GM04503 (cell line): ENCODE results near the gene DGCR8.

Experiments
- DNase-seq: peaks from one replicate; pipeline ENCODE4 v3.0.0-alpha.2; 2012; ENCODE audit warnings: low read depth

The DGCR8 gene

DNA sequence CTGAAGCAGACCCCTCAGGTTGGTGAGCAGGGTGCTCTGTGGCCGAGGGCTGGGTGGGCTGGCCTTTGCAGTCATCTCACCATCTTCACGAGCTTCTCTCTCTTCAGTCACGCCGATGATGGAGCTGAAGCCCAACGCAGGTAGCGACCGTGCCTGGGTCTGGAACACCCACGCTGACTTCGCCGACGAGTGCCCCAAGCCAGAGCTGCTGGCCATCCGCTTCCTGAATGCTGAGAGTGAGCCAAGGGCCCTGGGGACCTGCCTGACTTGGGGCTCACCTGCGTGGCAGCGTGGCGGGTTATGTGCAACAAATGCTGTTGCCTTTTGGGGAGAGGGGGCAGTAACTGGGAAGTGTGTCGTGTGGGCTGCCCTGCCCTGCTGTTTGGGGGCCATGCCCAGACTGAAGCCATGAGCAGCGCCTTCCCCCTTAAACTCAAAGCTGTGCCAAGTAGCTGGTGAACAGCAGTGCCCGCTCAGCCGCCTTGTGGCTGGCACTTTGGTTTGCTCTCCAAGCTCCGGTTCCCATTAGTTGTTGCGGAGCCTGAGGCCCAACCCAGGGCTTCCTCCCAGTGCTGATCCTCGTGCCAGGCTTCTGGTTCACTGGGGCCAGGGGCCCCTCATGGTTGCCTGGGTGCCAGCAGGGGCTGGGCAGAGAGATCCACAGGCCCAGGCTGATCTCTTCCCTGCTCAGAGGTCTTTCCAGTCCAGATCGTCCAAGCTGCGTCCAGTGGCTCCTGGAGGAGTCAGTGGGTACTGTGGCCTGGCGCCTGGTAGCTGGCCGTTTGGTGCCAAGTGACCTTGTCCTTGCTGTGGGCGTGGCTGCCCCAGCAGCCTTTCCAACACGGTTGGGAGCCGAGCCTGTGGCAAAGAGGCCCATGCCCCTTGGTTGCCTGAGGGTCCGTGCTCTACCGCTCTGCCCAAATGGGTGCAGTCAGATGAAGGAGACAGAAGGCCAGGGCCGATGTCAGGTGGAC lies 45.4 kb downstream of the DGCR8 start:
- DNase-seq: no peak

DNA sequence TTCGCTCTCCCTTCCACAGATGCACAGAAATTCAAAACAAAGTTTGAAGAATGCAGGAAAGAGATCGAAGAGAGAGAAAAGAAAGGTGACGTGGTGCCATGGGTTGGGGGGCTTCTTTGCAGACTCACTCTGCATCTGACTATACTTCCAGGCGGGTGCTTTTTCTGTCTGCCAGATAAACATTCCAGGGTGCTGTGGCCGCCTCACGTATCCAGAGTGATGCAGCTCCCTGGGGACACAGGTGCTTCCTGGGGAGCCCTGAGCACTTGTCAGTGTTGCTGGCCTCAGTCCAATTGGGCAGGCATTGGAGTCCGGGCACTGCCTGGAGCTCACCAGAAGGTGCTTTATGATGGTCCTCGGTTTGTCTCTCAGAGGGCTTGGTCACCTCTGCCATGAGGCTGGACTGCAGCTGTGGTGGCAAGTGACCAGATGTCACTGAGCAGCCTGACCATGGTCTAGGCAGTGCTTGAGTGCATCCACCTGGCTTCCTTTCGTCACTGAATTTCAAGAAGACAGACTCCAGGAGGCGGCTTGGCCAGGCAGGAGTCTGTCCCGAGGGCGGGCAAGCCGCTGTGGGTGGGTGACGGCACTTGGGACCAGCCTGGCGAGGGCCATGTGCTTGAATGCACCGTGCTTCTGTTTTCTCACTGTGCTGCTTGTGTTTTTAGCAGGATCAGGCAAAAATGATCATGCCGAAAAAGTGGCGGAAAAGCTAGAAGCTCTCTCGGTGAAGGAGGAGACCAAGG lies 46.4 kb downstream of the DGCR8 start:
- no peak for DNase-seq

DNA sequence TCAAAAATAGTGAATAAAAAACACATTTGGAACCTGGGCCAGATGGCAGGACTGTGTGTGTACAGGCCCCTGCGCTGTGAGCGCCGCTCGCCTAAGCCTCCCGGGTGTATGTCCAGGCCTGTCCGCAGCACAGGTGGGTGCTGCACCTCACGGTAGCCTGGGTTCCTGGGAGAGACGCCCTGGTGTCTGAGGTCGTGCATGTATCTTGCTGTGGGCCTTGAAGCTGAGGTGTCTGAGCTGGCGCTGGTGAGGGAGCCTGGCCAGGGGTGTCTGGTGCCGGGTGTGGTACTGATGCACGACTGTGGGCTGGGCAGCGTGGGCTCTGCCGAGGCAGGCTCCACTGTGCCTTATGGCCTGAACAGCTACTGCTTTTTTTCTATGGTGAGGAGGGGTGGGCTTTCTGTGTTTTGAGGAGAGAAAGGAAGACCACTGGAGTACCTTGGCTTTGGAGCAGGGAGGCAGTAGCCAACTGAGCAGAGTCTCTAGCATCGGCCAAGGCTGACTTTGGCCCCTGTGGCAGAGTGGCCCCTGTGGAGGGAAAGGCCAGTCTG lies 47.4 kb downstream of the DGCR8 start:
- no peak for DNase-seq

DNA sequence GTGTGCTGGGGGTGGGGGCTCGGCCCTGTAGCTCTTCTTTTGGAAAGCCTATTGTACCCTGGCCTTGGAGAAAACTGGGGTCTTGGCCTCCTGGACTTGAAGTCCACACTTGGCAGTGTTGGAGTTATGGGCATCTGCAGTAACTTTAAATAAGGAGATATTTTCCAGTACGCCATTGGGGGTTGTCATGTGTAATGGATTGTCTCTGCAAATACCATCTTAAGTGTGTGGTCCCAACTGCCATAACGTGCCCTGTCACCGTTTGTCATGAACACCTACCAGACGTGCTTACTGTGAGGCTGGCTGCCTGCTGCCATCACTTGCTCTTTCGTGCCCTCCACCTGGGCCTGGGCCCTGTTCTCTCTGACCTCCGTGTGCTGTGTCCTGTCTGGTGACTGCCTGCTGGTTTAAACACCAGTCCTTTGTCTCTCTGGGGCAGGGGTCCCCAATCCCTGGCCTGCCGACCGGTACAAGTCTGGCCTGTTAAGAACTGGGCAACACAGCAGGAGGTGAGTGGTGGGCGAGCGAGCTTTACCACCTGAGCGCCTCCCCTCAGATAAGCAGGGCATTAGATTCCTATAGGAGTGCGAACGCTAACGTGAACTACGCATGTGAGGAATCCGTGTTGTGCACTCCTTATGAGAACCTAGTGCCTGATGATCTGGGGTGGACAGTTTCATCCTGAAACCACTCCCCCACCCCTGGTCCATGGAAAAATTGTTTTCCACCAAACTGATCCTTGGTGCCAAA lies 48.0 kb downstream of the DGCR8 start:
- DNase-seq: no peak

DNA sequence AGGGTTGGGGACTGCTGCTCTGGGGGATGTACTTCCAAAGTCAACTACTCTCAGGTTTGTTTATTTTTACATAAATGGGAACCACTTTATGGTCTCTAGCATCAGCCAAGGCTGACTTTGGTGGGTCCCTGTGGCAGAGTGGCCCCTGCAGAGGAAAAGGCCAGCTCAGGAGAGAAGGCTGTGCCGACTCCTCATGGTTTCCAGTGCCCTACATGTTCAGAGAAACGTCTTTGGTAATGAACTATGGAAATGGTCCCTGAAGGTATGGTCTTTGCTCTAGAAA lies 48.5 kb downstream of the DGCR8 start:
- DNase-seq: no peak

DNA sequence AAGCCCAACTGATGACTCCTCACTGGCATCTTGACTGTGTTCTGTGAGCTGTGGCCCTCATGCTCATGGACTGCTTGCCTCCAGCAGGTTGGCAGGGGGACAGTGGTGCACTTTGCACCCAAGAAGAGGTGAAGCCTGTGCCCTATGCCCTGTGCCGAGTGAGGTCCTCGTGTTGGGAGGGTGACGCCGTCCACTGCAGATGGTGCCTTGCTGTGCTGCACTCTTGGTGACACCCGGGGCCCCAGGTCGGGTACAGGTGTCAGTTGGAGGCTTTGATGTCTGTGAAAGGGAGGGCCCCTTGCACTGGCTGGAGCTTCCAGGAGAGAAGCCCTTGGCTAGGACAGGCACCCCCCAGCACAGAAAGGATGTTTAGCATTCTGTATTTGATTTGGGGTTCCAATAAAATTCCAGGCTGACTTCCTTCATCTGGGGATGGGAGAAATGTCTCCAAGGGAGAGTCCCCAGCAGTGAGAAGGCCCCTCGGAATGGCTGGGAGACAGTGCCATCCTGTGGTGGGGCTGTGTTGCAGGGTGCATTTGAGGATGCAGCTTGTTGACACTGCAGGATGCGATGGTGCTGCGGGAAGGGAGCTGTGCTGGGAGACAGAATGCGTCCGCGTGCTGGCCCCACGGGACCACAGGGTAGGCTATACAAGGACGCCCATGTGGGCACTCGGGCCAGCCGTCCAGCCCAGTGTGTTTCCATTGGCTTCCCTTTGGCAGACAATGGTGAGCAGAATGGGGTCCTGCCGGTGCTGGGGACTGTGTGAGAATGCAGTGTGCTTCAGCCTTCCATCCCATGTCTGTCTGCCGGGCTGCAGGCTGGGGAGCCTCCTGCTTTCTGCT lies 49.1 kb downstream of the DGCR8 start:
- DNase-seq: no peak

DNA sequence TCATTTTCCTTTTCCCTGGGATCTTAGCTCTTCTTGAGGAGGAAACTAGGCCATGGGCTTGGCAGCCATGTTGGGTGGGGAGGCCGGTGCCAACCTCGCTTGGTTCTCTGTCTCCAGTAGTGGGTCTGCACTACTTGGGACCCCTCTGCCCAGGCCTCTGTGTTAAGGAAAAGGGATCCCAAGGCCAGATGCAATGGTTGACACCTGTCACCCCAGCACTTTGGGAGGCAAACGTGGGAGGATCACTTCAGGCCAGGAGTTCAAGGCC lies 49.6 kb downstream of the DGCR8 start:
- DNase-seq: no peak

DNA sequence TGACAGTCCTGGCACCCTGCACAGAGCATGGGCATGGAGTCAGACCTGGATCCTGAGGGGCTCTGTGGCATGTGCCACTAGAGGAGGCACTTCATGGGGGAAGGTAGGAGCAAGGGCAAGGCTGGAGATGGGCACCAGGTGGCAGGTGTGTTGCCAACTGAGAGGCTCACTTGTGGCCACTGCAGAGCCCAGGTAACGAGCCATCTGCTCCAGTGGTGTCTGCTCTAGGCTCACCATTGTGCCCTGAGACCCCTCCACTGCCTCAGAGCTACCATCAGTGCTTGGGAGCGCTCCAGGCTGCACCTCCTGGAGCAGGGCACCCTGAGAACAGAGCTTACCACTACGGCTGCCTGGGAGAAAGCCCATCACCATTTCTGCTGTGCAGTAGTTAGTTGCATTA lies 50.3 kb downstream of the DGCR8 start:
- no peak for DNase-seq

DNA sequence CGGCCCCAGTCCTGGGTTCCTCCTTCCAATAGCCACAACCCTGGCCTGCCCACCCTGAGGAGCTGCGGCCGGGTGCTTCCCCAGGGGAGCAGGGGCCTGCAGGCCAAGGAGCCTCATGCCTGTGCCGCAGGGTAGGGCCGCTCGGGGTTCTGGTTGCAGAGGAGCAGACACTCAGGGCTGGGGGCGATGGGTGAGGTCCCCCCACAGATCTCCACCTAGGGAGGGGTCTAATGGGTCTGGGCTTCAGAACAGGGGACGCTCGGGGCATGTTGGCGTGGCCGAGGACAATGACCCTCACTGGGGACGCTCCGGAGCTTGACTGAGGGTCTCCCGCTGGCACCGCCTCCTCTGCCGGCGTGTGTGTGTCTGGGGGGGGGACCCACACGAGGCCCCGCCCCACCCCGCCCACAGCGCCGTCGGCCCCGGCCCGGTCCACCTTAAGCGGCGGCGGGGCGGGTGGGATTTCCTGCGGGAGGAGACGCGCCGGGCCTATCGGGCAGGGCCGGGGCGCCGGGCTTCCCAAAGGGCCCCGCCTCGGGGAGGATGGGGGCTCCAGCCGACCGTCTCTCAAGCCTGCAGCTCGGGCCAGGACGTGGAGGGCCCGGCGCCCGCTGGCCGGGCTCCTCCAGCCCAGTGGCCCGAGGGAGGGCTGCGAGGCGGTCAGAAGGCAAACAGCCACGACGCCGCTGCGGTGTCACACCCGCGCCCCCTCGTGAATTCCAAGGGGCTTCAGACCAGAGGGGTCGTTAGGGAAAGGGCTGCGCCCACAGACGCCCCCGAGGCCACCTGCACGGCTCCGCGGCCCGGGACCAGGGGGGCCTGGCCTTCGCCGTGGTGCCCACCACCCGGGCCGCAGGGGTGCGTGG lies 50.9 kb downstream of the DGCR8 start:
- no peak for DNase-seq

DNA sequence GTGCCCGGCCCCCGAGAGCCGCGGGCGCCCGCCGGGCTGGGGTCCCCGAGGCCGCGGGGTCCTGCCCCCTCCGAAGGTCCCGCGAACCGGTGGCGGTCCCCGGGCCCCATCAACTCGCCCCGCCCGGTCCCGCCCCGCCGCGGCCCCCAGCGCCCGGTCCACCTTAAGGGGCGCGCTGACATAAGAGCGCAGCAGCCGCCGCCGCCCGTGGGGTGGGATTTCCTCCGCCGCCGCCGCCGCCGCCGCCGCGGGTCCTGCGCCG lies 51.5 kb downstream of the DGCR8 start, which contains the start of gene ZDHHC8:
ZDHHC8 (plus strand) TSS at position 208 of the 262 bp plus-strand sequence. CDS start 144 bp downstream, outside the sequence.
- no peak for DNase-seq

DNA sequence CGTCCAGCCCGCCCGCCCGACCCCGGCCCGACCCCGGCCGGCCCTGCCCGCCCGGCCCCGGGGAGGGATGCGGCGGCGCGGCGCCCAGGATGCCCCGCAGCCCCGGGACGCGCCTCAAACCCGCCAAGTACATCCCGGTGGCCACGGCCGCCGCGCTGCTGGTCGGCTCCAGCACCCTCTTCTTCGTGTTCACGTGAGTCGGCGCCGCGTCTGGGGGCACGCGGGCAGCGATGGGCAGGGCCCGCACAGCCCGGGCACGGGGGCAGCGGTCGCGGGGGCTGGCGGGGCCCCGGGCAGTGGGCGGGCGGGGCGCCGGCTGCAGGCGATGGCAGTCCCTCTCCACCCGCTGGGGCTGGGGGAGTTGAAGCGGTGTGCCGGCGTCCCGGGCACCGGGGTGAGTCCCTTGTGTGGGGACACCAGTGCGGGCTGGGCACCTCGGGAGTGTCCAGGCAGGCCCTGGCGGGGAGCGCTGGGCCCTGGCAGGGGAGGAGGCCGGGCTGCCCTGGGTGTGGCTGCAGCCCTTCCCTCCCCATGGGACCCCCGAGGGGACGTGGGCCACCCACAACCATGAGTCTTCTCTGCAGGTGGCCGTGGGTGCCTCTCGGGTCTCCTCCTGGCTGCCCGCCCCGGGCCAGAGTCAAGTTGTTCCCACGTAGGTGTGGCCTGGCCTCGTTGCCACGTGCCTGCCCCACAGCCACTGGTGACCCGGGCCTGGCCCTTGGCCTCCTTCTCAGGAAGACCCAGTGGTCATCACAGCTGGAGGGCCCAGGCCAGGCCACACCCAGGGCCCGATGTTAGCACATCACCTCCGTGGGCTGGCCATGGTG lies 52.0 kb downstream of the DGCR8 start:
- no peak for DNase-seq

DNA sequence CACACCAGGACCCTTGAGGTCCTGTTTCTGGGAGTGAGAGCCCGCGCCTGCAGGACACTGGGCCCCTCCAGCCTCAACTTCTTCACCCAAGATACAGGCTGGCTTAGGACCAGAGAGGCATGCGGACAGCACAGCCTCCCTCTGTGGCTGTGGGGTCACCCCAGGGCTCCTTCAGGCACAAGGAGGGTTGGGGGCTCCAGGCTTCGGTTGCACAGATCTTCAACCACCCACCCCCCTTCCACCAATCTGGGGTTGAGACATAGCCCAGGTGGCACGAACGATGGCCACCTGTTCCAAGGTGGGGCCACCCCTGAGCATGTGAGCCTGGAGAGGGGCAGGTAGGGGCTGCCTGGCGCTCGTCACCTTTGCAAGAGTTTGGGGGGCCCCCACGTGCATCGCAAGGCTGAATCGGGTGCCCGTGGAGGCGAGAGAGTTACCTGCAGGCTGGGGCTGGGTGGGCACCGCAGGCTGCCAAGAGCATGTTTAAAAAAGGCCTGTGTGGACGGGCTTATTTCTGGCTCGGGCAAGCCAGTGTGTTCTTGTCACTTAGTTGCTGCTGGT lies 52.7 kb downstream of the DGCR8 start:
- no peak for DNase-seq

DNA sequence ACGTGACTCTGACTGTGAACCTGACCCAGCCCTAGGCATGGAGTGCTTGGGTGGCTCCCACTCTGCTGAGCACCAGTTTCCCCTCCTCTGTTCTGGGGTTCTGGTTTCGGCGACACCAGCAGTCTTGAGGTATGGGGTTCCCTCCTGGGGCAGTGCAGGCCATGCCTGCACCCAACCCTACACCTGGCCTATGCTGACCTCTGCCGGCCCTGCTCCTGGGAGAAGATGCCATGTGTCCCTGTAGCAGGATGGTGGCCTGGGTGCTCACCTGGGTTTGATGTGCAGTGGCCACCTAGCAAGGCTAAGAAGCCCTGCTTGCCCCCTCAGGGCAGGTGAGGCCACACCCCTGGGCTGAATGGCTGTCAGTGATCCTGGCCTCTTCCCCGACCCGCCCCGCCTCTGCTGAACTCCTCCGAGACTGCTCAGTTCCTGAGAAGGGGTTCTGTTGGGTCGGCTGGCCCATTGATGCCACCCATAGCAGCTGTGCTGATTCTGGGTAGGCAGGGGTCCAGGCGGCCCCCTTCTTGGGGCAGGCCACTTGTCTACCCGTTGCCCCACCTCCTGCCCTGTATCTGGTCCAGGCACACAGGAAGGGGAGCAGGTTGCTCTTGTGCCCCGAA lies 54.0 kb downstream of the DGCR8 start:
- DNase-seq: no peak

DNA sequence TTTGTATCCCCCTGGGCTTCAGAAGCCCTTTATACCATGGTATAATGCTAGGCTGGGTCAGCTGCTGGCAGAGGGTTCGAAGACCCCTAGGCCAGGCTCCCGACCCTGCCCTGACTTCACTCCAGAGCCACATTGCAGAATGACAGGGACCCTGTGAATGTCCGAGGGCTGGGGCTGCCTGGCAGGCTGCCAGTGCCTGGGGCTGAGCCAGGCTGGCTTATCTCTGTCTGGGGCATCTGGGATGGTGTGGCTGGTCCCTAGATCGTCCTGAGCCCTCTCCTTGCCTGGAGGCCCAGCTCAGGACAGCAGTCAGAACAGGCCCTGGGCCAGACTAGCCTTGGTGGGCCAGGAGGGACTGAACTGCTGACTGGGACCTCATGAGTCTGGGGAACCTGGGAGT lies 55.2 kb downstream of the DGCR8 start:
- DNase-seq: no peak

DNA sequence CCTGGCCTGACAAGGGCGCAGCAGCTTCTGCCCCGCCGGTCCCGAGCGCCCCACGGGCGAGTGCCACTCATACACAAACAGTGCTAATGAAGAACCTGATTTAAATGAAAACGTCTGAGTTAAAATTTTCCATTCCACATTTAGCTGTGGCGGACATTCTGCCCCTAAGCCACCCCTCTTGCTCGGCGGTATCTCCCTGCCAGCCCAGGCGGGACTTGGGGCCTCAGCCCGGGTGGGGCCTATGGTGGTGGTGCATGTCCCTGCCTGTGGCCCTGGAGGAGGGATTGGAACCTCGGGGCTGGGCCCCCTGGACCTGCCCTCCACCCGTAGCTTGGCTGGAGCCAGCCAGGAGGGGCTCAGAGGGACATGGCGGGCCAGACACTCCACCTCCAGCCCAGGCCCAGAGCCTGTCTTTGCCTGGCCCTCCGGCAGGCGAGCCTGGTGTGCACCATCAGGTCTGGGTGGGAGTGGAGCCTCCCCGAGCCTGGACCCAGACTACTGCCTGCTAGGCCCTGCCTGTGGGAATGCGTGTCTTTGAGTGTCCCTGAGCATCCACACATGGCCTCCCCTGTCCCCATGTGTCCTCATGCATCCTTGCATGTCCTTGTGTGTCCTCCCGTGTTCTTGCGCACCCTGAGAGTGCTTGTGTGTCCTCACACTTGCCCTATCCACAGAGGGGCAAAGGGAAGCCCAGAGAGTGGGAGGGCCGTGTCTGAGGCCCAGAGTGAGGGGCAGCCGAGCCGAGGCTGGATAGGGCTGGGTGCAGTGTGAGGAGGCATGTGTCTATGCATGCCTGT lies 56.0 kb downstream of the DGCR8 start:
- DNase-seq: no peak

DNA sequence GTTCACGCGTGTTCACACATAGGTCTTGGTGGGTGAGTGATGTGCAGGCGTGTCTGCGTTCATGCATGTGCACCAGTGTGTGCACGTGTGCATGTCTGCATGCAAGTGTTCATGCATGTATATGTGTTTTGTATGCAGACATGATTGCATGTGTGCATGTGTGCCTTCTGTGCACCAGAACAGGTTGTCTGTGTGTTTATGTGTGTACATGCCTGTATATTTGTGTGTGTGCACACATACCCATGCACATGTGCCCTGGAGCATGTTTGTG lies 56.5 kb downstream of the DGCR8 start:
- no peak for DNase-seq

DNA sequence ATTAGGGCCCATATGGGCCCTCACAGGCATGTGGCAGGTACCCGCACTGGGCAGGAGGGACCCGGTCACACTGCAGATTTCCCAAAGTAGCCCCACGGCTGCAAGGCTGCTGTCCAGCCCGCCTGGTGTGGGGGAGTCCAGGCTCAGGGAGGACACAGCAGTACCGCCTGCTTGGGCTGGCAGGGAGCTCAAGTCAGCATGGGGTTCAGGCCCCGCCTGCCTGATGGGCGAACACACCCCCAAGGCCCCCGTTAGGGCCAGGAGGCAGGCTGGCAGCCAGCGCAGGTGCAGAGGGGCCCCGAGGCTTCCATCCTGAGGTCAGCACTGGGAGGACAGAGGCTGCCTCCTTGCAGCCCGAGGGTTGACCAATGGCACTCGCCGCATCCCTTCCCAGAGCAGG lies 57.1 kb downstream of the DGCR8 start:
- DNase-seq: no peak

DNA sequence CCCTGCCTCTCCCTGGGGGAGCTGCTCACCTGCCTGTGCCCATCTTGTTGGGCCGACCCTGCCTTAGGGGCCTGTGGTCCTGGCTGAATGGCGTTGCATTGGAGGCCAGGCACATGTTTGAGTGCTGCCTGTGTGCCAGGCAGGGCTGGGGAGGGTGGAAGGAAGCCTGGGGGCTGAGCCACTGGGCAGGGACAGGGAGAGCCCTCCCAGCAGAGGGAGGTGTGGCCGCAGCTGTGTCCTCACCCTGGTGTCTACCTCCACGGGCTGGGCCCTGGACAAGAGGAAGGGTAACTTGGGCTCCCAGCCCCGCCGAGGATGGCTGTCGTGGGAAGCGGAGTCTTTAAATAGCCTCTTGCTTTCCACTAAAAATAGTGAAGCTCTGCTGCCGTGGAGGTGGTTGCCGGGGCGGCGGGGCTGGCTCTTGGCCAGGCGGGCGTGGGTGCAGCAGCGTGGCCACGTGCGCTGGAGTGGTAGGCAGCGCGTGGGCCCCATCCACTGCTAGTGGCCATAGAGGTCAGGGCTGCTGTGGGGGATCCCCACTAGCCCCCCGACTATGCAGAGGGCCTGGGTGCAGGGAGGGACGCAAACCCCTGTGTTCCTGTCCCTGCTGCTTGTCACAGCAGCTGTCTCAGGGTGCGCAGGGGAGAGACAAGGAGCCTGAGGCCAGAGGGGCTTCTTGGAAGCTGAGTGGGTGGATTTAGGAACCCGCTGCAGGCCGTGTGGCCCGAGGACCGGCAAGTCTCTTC lies 57.8 kb downstream of the DGCR8 start:
- no peak for DNase-seq
